Measurements from ENCODE around the gene SLC47A1. TPM values are rescaled to one million over a fixed set of nuclear protein-coding genes. Genes with fewer than 3 reads are reported as not detected.

SLC47A1 gene
- total RNA-seq, 1 experiment from 2014 or later = 0.43 TPM

- intact Hi-C loops (cut with micrococcal nuclease; ENCODE audit: unreplicated experiment) = no loop called here
- no peak overlapping the region for H3K4me3 Mint-ChIP-seq (ENCODE audit: unreplicated experiment)
- H3K4me1 Mint-ChIP-seq (ENCODE audit: low read depth, unreplicated experiment) = peaks cover 6% of the 10 kb centered on the region
- no peak overlapping the region for H3K27ac Mint-ChIP-seq (ENCODE audit: unreplicated experiment)
- no peak for DNase-seq
- CTCF ChIA-PET = no interaction called here
- no peaks in the 10 kb centered on the region for H3K36me3 ChIP-seq (ENCODE audit: control insufficient read depth, insufficient read depth, low read length)
- H3K4me3 ChIP-seq (ENCODE audit: low read depth, low read length) = no peak overlapping the region
- H3K4me1 ChIP-seq = no peaks in the 10 kb centered on the region
- no peaks in the 10 kb centered on the region for H3K27me3 Mint-ChIP-seq (ENCODE audit: insufficient read depth, unreplicated experiment)
- TF ChIP-seq CTCF (IDR thresholded peaks at IDR 0.05; ENCODE audit: insufficient read depth in 1 of 2, low read depth in 1 of 2, low read length in 1 of 2, severe bottlenecking in 1 of 2, unreplicated experiment in 1 of 2) = no peak
- no peaks in the 10 kb centered on the region for H3K27me3 ChIP-seq (replicated peaks; ENCODE audit: control insufficient read depth, insufficient read depth, low read length)
- no peaks in the 10 kb centered on the region for H3K9me3 Mint-ChIP-seq (ENCODE audit: unreplicated experiment)
- peaks cover 2% of the 10 kb centered on the region; the same call in 1 of the 2 replicates for H3K9me3 ChIP-seq
- POLR2A ChIA-PET = no interaction called here
- no TSS peak for BruUV-seq (replicated peaks)
- H3K36me3 Mint-ChIP-seq (ENCODE audit: insufficient read depth, unreplicated experiment) = no peaks in the 10 kb centered on the region
Measured at GRCh38 chr17:19626079-19626478, 92.4 kb downstream of the SLC47A1 start.

Other genes starting within 250 kb of the SLC47A1 start
- 8.1 and 11.5 TPM in 2 replicates for gene B9D1, start 171.1 kb upstream of the SLC47A1 start, total RNA-seq (2022)
- 20.8 and 22.1 TPM in 2 replicates for gene MAPK7, start 155.4 kb upstream of the SLC47A1 start, total RNA-seq (2022)
- gene MFAP4, start 146.7 kb upstream of the SLC47A1 start, total RNA-seq (2022) = not detected in 2 replicates
- 0.16 TPM in 1 of 2 replicates, not detected in the other for gene RNF112, start 122.6 kb upstream of the SLC47A1 start, total RNA-seq (2022)
- 71.9 and 84.0 TPM in 2 replicates for gene ALDH3A2, start 114.9 kb downstream of the SLC47A1 start, total RNA-seq (2022)
- 0.16 and 0.20 TPM in 2 replicates for gene SLC47A2, start 182.7 kb downstream of the SLC47A1 start, total RNA-seq (2022)
- 7.1 and 8.3 TPM in 2 replicates for gene ALDH3A1, start 214.4 kb downstream of the SLC47A1 start, total RNA-seq (2022)